Panc1 (cell line): ENCODE results near the gene CSRP3. TPM values are rescaled to one million over a fixed set of nuclear protein-coding genes. Genes with fewer than 3 reads are reported as not detected.

Experiments used
- ATAC-seq: fragments of 200-7000 bp; cut with Tn5 transposase; 2 replicates; pipeline ENCODE4 v1.9.1; 2020; ENCODE audit warnings: mild to moderate bottlenecking, moderate library complexity
- BruUV-seq: library from RNA; stranded (reverse); fragments of 400-500 nt; replicated peaks from 2 replicates; lab custom pipeline; 2021; lab: Mats Ljungman, UMichigan
- CTCF ChIA-PET: fragments of 300-600 bp; sonication (Branson Sonifier 250); formaldehyde crosslinking; loops from one replicate; lab custom pipeline; 2022; ENCODE audit warnings: antibody characterized with exemption; lab: Charles Lee
- POLR2A ChIA-PET: fragments of 300-600 bp; sonication (Branson Sonifier 250); formaldehyde crosslinking; loops from one replicate; lab custom pipeline; 2022; ENCODE audit warnings: antibody characterized with exemption; lab: Charles Lee
- DNase-seq: peaks from one replicate; pipeline ENCODE4 v3.0.0-alpha.2; 2010; ENCODE audit warnings: low read depth, low spot score
- H3K27ac ChIP-seq: 2 replicates; pipeline ENCODE4 v1.5.1; 2011; ENCODE audit warnings: mild to moderate bottlenecking, low read length, inconsistent platforms
- H3K27me3 ChIP-seq: fragments of 200-500 bp; sonication (Bioruptor generic); 2 replicates; pipeline ENCODE4 v1.6.0; 2014; ENCODE audit warnings: low read length, inconsistent platforms; ENCODE audit not compliant: control insufficient read depth, insufficient read depth
- H3K36me3 ChIP-seq: fragments of 200-500 bp; sonication (Bioruptor generic); 2 replicates; pipeline ENCODE4 v1.5.1; 2014; ENCODE audit warnings: inconsistent platforms, mild to moderate bottlenecking, low read length, moderate library complexity; ENCODE audit not compliant: control insufficient read depth, insufficient read depth
- H3K4me1 ChIP-seq: 2 replicates; pipeline ENCODE4 v1.5.1; 2011; ENCODE audit warnings: inconsistent platforms, mild to moderate bottlenecking, low read length, moderate library complexity; ENCODE audit not compliant: control insufficient read depth, insufficient read depth
- H3K4me3 ChIP-seq, 2 experiments: 2 replicates each; pipeline ENCODE4 v1.5.1; 2011 to 2012; ENCODE audit warnings: low read depth in 2 of 2, low read length in 2 of 2, mild to moderate bottlenecking in 2 of 2, inconsistent platforms in 1 of 2, moderate library complexity in 1 of 2
- H3K9me3 ChIP-seq: fragments of 200-500 bp; sonication (Bioruptor generic); 2 replicates; pipeline ENCODE4 v1.5.1; 2014; ENCODE audit warnings: low read depth, mild to moderate bottlenecking, inconsistent platforms, low read length, moderate library complexity; ENCODE audit not compliant: control insufficient read depth, insufficient read depth
- CTCF ChIP-seq: fragments of 450-650 bp; IDR thresholded peaks from 2 replicates; pipeline ENCODE4 v1.5.1; 2017; ENCODE audit warnings: mild to moderate bottlenecking
- POLR2AphosphoS5 ChIP-seq: IDR thresholded peaks from 2 replicates; pipeline ENCODE4 v1.6.1; 2012; ENCODE audit warnings: mild to moderate bottlenecking, low read depth, low read length, moderate library complexity
- REST ChIP-seq, 2 experiments: IDR thresholded peaks; 2 replicates each; pipeline ENCODE4 v1.6.1; 2011 to 2012; ENCODE audit warnings: low read depth in 2 of 2, control low read depth in 1 of 2, low read length in 1 of 2, mild to moderate bottlenecking in 1 of 2, moderate library complexity in 1 of 2; ENCODE audit not compliant: insufficient read depth in 1 of 2
- SIN3A ChIP-seq: IDR thresholded peaks from 2 replicates; pipeline ENCODE4 v1.6.1; 2012; ENCODE audit warnings: low read depth, mild to moderate bottlenecking, low read length, moderate library complexity, borderline replicate concordance; ENCODE audit not compliant: insufficient read depth
- TCF7L2 ChIP-seq: IDR thresholded peaks from 2 replicates; pipeline ENCODE4 v1.6.1; 2011; ENCODE audit warnings: mild to moderate bottlenecking, low read depth, low read length, inconsistent platforms
- in situ Hi-C: cut with HindIII; loops from 2 replicates; pipeline ENCODE4 v1.10.0; 2016; ENCODE audit warnings: low sequenced_read_pairs, low pct_unique_long_range_greater_than_20kb
- intact Hi-C: fragments of 100-400 bp; cut with micrococcal nuclease; formaldehyde crosslinking; loops from one replicate; pipeline ENCODE4 v1.10.0; 2022; ENCODE audit not compliant: unreplicated experiment
- total RNA-seq: library from RNA; stranded (reverse); gene quantifications from one replicate; pipeline ENCODE4 v1.2.1, GENCODE V29; 2021; ENCODE audit not compliant: unreplicated experiment

The CSRP3 gene
- total RNA-seq, 1 experiment from 2014 or later: not detected

- H3K27ac ChIP-seq: no peak overlapping the region
- H3K36me3 ChIP-seq: peaks cover 7% of the 10 kb centered on the region
- TF ChIP-seq SIN3A (no peak), TCF7L2 (no peak), REST (IDR thresholded peaks at IDR 0.05; ENCODE audit: insufficient read depth in 1 of 2, low read depth in 2 of 2, low read length in 1 of 2) (no peak), CTCF (no peak)
- no peaks in the 10 kb centered on the region for H3K4me1 ChIP-seq
- ChIA-PET CTCF (no interaction called here), POLR2A (no interaction called here)
- H3K27me3 ChIP-seq: no peaks in the 10 kb centered on the region
- no peaks in the 10 kb centered on the region for H3K9me3 ChIP-seq
- no TSS peak for BruUV-seq
- ATAC-seq (no peak), DNase-seq (no peak)
- no peak overlapping the region for H3K4me3 ChIP-seq
- intact Hi-C loops (no loop called here), in situ Hi-C loops (no loop called here)
These were observed 23.8 kb upstream of the CSRP3 start for GRCh38 chr11:19225581-19225980.

- no peaks in the 10 kb centered on the region for H3K27me3 ChIP-seq
- H3K9me3 ChIP-seq: no peaks in the 10 kb centered on the region
- no peak overlapping the region for H3K27ac ChIP-seq
- H3K4me1 ChIP-seq: no peaks in the 10 kb centered on the region
- CTCF ChIA-PET: no interaction called here
- intact Hi-C loops (no loop called here), in situ Hi-C loops (no loop called here)
- TF ChIP-seq POLR2AphosphoS5: no peak
- no peak for TF ChIP-seq TCF7L2
- TF ChIP-seq REST (IDR thresholded peaks at IDR 0.05; ENCODE audit: insufficient read depth in 1 of 2, low read depth in 2 of 2, low read length in 1 of 2): no peak
- TF ChIP-seq SIN3A: no peak
- TF ChIP-seq CTCF: no peak
- BruUV-seq: TSS peak; percentile 34
- POLR2A ChIA-PET: interaction anchor here (0.5 kb wide), 1 partner anchor 19 kb away, joined by 3 read pairs; no protein-coding TSS in a partner anchor
- no peak for DNase-seq
- no peak for ATAC-seq
- H3K4me3 ChIP-seq: no peak overlapping the region
- H3K36me3 ChIP-seq: peaks cover 7% of the 10 kb centered on the region
These were observed 23.3 kb upstream of the CSRP3 start for GRCh38 chr11:19225123-19225522.
